Calu3 (cell line): ENCODE data around the gene FRMD4B. TPM values are rescaled to one million over a fixed set of nuclear protein-coding genes. Genes with fewer than 3 reads are reported as not detected.

Experiments used
- BruUV-seq: library from RNA; stranded (reverse); fragments of 400-500 nt; replicated peaks from 2 replicates; lab custom pipeline; 2021; lab: Mats Ljungman, UMichigan
- CTCF ChIA-PET: fragments of 300-600 bp; sonication (Branson Sonifier 250); formaldehyde crosslinking; loops from one replicate; lab custom pipeline; 2022; ENCODE audit warnings: antibody characterized with exemption; lab: Charles Lee
- DNase-seq: peaks from one replicate; pipeline ENCODE4 v3.0.0; 2022
- H3K27ac Mint-ChIP-seq: one replicate; pipeline ENCODE4 v1.8.0; 2022; ENCODE audit warnings: mixed read lengths; ENCODE audit not compliant: unreplicated experiment
- H3K27me3 Mint-ChIP-seq: one replicate; pipeline ENCODE4 v1.8.0; 2022; ENCODE audit warnings: mixed read lengths; ENCODE audit not compliant: unreplicated experiment
- H3K36me3 Mint-ChIP-seq: one replicate; pipeline ENCODE4 v1.8.0; 2022; ENCODE audit warnings: mild to moderate bottlenecking, moderate library complexity, mixed read lengths; ENCODE audit not compliant: insufficient read depth, unreplicated experiment
- H3K4me1 Mint-ChIP-seq: one replicate; pipeline ENCODE4 v1.8.0; 2022; ENCODE audit warnings: mild to moderate bottlenecking, low read depth, mixed read lengths; ENCODE audit not compliant: unreplicated experiment
- H3K4me3 Mint-ChIP-seq: one replicate; pipeline ENCODE4 v1.8.0; 2022; ENCODE audit warnings: mild to moderate bottlenecking, low read depth, moderate library complexity, mixed read lengths; ENCODE audit not compliant: unreplicated experiment
- H3K9me3 Mint-ChIP-seq: one replicate; pipeline ENCODE4 v1.8.0; 2022; ENCODE audit warnings: low read depth, mixed read lengths; ENCODE audit not compliant: unreplicated experiment
- intact Hi-C: fragments of 100-400 bp; cut with micrococcal nuclease; formaldehyde crosslinking; loops from one replicate; pipeline ENCODE4 v1.10.0; 2022; ENCODE audit not compliant: unreplicated experiment
- total RNA-seq: library from RNA; stranded (reverse); gene quantifications from 2 replicates; pipeline ENCODE4 v1.2.3, GENCODE V29; 2022
- TF ChIP-seq, protein P1 (sequence below): fragments of 200-600 bp; IDR thresholded peaks from one replicate; pipeline ENCODE4 v1.8.0; 2022; ENCODE audit warnings: antibody characterized with exemption; ENCODE audit not compliant: unreplicated experiment

The FRMD4B gene
- total RNA-seq, 1 experiment from 2014 or later: 16.7 TPM

DNA sequence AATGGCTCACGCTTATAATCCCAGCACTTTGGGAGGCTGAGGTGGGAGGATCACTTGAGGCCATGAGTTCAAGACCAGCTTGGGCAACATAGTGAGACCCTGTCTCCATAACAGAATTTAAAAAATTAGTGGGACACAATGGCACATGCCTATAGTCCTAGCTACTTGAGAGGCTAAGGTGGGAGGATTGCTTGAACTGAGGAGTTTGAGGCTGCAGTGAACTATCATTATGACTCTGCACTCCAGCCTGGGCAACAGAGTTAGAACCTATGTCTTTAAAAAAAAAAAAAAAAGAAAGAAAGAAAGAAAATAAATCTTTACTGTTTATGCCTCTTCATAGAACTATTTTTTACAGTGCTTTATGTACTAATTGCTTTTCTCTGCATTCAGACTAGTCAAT is 178.9 kb downstream of the FRMD4B start:
- H3K4me3 Mint-ChIP-seq: no peak overlapping the region
- no TSS peak for BruUV-seq
- no peaks in the 10 kb centered on the region for H3K27me3 Mint-ChIP-seq
- no peak for DNase-seq
- no peak overlapping the region for H3K27ac Mint-ChIP-seq
- CTCF ChIA-PET: no interaction called here
- H3K9me3 Mint-ChIP-seq: no peaks in the 10 kb centered on the region
- intact Hi-C loops: no loop called here
- TF ChIP-seq, protein P1, sequence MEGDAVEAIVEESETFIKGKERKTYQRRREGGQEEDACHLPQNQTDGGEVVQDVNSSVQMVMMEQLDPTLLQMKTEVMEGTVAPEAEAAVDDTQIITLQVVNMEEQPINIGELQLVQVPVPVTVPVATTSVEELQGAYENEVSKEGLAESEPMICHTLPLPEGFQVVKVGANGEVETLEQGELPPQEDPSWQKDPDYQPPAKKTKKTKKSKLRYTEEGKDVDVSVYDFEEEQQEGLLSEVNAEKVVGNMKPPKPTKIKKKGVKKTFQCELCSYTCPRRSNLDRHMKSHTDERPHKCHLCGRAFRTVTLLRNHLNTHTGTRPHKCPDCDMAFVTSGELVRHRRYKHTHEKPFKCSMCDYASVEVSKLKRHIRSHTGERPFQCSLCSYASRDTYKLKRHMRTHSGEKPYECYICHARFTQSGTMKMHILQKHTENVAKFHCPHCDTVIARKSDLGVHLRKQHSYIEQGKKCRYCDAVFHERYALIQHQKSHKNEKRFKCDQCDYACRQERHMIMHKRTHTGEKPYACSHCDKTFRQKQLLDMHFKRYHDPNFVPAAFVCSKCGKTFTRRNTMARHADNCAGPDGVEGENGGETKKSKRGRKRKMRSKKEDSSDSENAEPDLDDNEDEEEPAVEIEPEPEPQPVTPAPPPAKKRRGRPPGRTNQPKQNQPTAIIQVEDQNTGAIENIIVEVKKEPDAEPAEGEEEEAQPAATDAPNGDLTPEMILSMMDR: no peak
- peaks cover 39% of the 10 kb centered on the region for H3K4me1 Mint-ChIP-seq
- H3K36me3 Mint-ChIP-seq: peaks cover 11% of the 10 kb centered on the region

- no TSS peak for BruUV-seq
- Mint-ChIP-seq H3K27me3 (no peaks in the 10 kb centered on the region), H3K9me3 (no peaks in the 10 kb centered on the region), H3K27ac (no peak overlapping the region), H3K36me3 (peaks cover 6% of the 10 kb centered on the region), H3K4me3 (no peak overlapping the region), H3K4me1 (peaks cover 36% of the 10 kb centered on the region)
- CTCF ChIA-PET: interaction anchor here (0.6 kb wide), 1 partner anchor 661 kb away, joined by 4 read pairs; no protein-coding TSS in a partner anchor
- DNase-seq: no peak
- intact Hi-C loops: no loop called here
- TF ChIP-seq, protein P1: no peak
These were observed 180.5 kb downstream of the FRMD4B start for GRCh38 chr3:69205385-69205784.

DNA sequence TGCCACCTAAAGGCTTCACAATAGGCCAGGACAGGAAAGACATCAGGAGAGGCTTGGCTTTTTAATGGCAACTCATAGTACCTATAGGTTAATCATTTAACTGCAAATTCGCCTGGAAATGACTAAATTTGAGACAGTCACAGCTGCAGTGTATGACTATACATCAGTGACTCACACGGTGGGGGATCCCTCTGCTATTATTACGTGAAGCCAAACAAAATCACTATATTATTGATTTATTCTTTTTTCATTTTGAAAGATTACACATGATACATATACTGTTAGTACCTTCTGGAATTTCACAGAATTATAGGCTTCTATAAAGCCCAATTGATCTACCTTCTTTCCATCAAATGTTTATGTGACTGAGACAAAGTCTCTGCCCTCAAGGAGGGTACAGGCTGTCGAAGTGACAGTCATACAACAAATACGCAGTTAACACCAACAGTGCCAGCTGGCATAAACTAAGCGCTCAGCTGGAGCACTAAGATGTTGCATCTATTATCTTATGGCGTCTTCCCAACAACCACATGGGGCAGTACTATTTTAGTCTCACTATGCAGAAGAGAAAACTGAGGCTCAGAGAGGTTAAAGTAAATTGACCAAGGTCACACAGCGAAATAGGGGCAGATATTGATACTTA is 181.5 kb downstream of the FRMD4B start:
- TF ChIP-seq, protein P1: no peak
- intact Hi-C loops: loop anchor here (5.0 kb wide), 1 partner anchor 38 kb away; no protein-coding TSS in a partner anchor
- peak; percentile 43 for DNase-seq
- Mint-ChIP-seq H3K4me1 (peaks cover 36% of the 10 kb centered on the region), H3K27ac (peak overlapping the region; percentile 91), H3K4me3 (peak overlapping the region; percentile 50), H3K36me3 (peaks cover 15% of the 10 kb centered on the region), H3K27me3 (no peaks in the 10 kb centered on the region), H3K9me3 (no peaks in the 10 kb centered on the region)
- no TSS peak for BruUV-seq
- CTCF ChIA-PET: interaction anchor here (0.8 kb wide), 1 partner anchor 8 kb away, joined by 4 read pairs; no protein-coding TSS in a partner anchor

- peak; percentile 30 for DNase-seq
- intact Hi-C loops: loop anchor here (5.0 kb wide), 1 partner anchor 39 kb away; no protein-coding TSS in a partner anchor
- Mint-ChIP-seq H3K4me1 (peaks cover 36% of the 10 kb centered on the region), H3K9me3 (no peaks in the 10 kb centered on the region), H3K27me3 (no peaks in the 10 kb centered on the region), H3K36me3 (peaks cover 22% of the 10 kb centered on the region), H3K27ac (peak overlapping the region; percentile 91), H3K4me3 (peak overlapping the region; percentile 50)
- CTCF ChIA-PET: interaction anchor here (0.7 to 0.8 kb wide), 4 partner anchors 9 to 93 kb away, joined by 3 to 6 read pairs (median 4); no protein-coding TSS in a partner anchor
- TF ChIP-seq, protein P1: no peak
- no TSS peak for BruUV-seq
These were observed 182.1 kb downstream of the FRMD4B start for GRCh38 chr3:69203631-69204314.
